Chondrocyte (in vitro differentiated cells): ENCODE measurements around the gene STARD4. TPM values are rescaled to one million over a fixed set of nuclear protein-coding genes. Genes with fewer than 3 reads are reported as not detected.
A peak's percentile ranks its signal among the peaks of the same experiment; 100 is the strongest.

Source experiments
- DNase-seq: peaks from one replicate; pipeline ENCODE4 v3.0.0; 2021; ENCODE audit warnings: mixed read lengths, low spot score
- H3K27ac Mint-ChIP-seq: one replicate; pipeline ENCODE4 v1.8.0; 2021; ENCODE audit warnings: mild to moderate bottlenecking, moderate library complexity, mixed read lengths; ENCODE audit not compliant: unreplicated experiment
- H3K27me3 Mint-ChIP-seq: 2 replicates; pipeline ENCODE4 v1.8.0; 2021; ENCODE audit warnings: low read depth, mixed read lengths
- H3K36me3 Mint-ChIP-seq: 2 replicates; pipeline ENCODE4 v1.8.0; 2021; ENCODE audit warnings: low read depth, mixed read lengths
- H3K4me1 Mint-ChIP-seq: 2 replicates; pipeline ENCODE4 v1.8.0; 2021; ENCODE audit warnings: low read depth, mild to moderate bottlenecking, mixed read lengths
- H3K4me3 Mint-ChIP-seq: one replicate; pipeline ENCODE4 v1.8.0; 2021; ENCODE audit warnings: mild to moderate bottlenecking, moderate library complexity, mixed read lengths; ENCODE audit not compliant: unreplicated experiment
- H3K9me3 Mint-ChIP-seq: 2 replicates; pipeline ENCODE4 v1.8.0; 2021; ENCODE audit warnings: low read depth, mixed read lengths
- CTCF ChIP-seq: fragments of 200-600 bp; sonication (generic); IDR thresholded peaks from 2 replicates; pipeline ENCODE4 v1.5.0; 2021; ENCODE audit warnings: antibody characterized with exemption, mild to moderate bottlenecking, moderate library complexity
- total RNA-seq: library from RNA; stranded (reverse); gene quantifications from 3 replicates; pipeline ENCODE4 v1.2.1, GENCODE V29; 2021

The STARD4 gene
- total RNA-seq, 1 donor from 2014 or later = 69.6 TPM

- Mint-ChIP-seq H3K27ac (peak overlapping the region; percentile 96), H3K27me3 (no peaks in the 10 kb centered on the region), H3K9me3 (no peaks in the 10 kb centered on the region), H3K36me3 (no peaks in the 10 kb centered on the region), H3K4me1 (peaks cover 59% of the 10 kb centered on the region), H3K4me3 (peak overlapping the region; percentile 89)
- TF ChIP-seq CTCF = no peak
- no peak for DNase-seq
Observed at GRCh38 chr5:111511831-111512374, 432 bp downstream of the STARD4 start.

GRCh38 chr5:111511174-111511830 lies 1.0 kb downstream of the STARD4 start:
- DNase-seq = no peak
- H3K4me3 Mint-ChIP-seq = peak overlapping the region; percentile 89
- H3K27me3 Mint-ChIP-seq = no peaks in the 10 kb centered on the region
- H3K27ac Mint-ChIP-seq = peak overlapping the region; percentile 96
- no peaks in the 10 kb centered on the region for H3K9me3 Mint-ChIP-seq
- no peaks in the 10 kb centered on the region for H3K36me3 Mint-ChIP-seq
- peaks cover 63% of the 10 kb centered on the region for H3K4me1 Mint-ChIP-seq
- no peak for TF ChIP-seq CTCF

GRCh38 chr5:111509119-111509518 lies 3.2 kb downstream of the STARD4 start:
- TF ChIP-seq CTCF = no peak
- H3K27me3 Mint-ChIP-seq = no peaks in the 10 kb centered on the region
- H3K27ac Mint-ChIP-seq = no peak overlapping the region
- no peak for DNase-seq
- peak overlapping the region; percentile 89 for H3K4me3 Mint-ChIP-seq
- H3K36me3 Mint-ChIP-seq = peaks cover 5% of the 10 kb centered on the region
- peaks cover 75% of the 10 kb centered on the region for H3K4me1 Mint-ChIP-seq
- H3K9me3 Mint-ChIP-seq = no peaks in the 10 kb centered on the region

- no peak for DNase-seq
- no peak for TF ChIP-seq CTCF
- Mint-ChIP-seq H3K27ac (peak overlapping the region; percentile 17), H3K4me1 (peaks cover 77% of the 10 kb centered on the region), H3K36me3 (peaks cover 7% of the 10 kb centered on the region), H3K4me3 (no peak overlapping the region), H3K9me3 (no peaks in the 10 kb centered on the region), H3K27me3 (no peaks in the 10 kb centered on the region)
Observed at GRCh38 chr5:111507276-111507675, 5.1 kb downstream of the STARD4 start.

- no peak for TF ChIP-seq CTCF
- Mint-ChIP-seq H3K9me3 (no peaks in the 10 kb centered on the region), H3K4me1 (peaks cover 68% of the 10 kb centered on the region)
Observed at GRCh38 chr5:111505096-111505495, 7.2 kb downstream of the STARD4 start.

More at GRCh38 chr5:111505096-111505495, 7.2 kb downstream of the STARD4 start:
- H3K27me3 Mint-ChIP-seq = no peaks in the 10 kb centered on the region
- H3K4me3 Mint-ChIP-seq = peak overlapping the region; percentile 20
- DNase-seq = no peak
- H3K27ac Mint-ChIP-seq = peak overlapping the region; percentile 69
- H3K36me3 Mint-ChIP-seq = peaks cover 15% of the 10 kb centered on the region
